HG02943 (cell line): ENCODE results near the gene TNNI3K.

ENCODE experiments used
- ATAC-seq: cut with Tn5 transposase; IDR thresholded peaks from one replicate; pipeline ENCODE4 v1.9.1; 2021; ENCODE audit warnings: mild to moderate bottlenecking, low read depth, moderate library complexity; ENCODE audit not compliant: unreplicated experiment

TNNI3K gene

GRCh38 chr1:74388855-74389254 is 153.7 kb downstream of the TNNI3K start:
- ATAC-seq = no peak

GRCh38 chr1:74392186-74392585 is 157.0 kb downstream of the TNNI3K start:
- ATAC-seq = no peak

- ATAC-seq = no peak
These were observed 157.7 kb downstream of the TNNI3K start for GRCh38 chr1:74392840-74393239.

- ATAC-seq = no peak
These were observed 160.4 kb downstream of the TNNI3K start for GRCh38 chr1:74395571-74395970.

GRCh38 chr1:74396462-74396861 is 161.3 kb downstream of the TNNI3K start:
- no peak for ATAC-seq

- no peak for ATAC-seq
These were observed 161.7 kb downstream of the TNNI3K start for GRCh38 chr1:74396933-74397332.

- no peak for ATAC-seq
These were observed 164.1 kb downstream of the TNNI3K start for GRCh38 chr1:74399249-74399648.

GRCh38 chr1:74402873-74403272 is 167.7 kb downstream of the TNNI3K start:
- ATAC-seq = no peak

GRCh38 chr1:74403606-74404005 is 168.4 kb downstream of the TNNI3K start:
- no peak for ATAC-seq

- no peak for ATAC-seq
These were observed 171.6 kb downstream of the TNNI3K start for GRCh38 chr1:74406759-74407158.

- ATAC-seq = no peak
These were observed 172.7 kb downstream of the TNNI3K start for GRCh38 chr1:74407902-74408301.

GRCh38 chr1:74412244-74412643 is 177.1 kb downstream of the TNNI3K start:
- no peak for ATAC-seq

- ATAC-seq = no peak
These were observed 180.7 kb downstream of the TNNI3K start for GRCh38 chr1:74415935-74416334.

GRCh38 chr1:74419611-74420010 is 184.4 kb downstream of the TNNI3K start:
- ATAC-seq = no peak

GRCh38 chr1:74420467-74420866 is 185.3 kb downstream of the TNNI3K start:
- ATAC-seq = no peak

- ATAC-seq = no peak
These were observed 187.5 kb downstream of the TNNI3K start for GRCh38 chr1:74422421-74423292.

- ATAC-seq = no peak
These were observed 188.3 kb downstream of the TNNI3K start for GRCh38 chr1:74423471-74423870.

- no peak for ATAC-seq
These were observed 190.5 kb downstream of the TNNI3K start for GRCh38 chr1:74425676-74426075.

GRCh38 chr1:74426208-74426937 is 191.2 kb downstream of the TNNI3K start:
- ATAC-seq = no peak

- no peak for ATAC-seq
These were observed 192.5 kb downstream of the TNNI3K start for GRCh38 chr1:74427681-74428080.

- no peak for ATAC-seq
These were observed 194.4 kb downstream of the TNNI3K start for GRCh38 chr1:74429580-74429979.
